ENCODE data around the gene POLR3F.
"Not testable (repeated sequence)": the region's sequence is repeated elsewhere in the genome, so short reads cannot be mapped to it uniquely, and the experiment has no call there.

The POLR3F gene

GRCh38 chr20:18506744-18507143 is 39.6 kb downstream of the POLR3F start:
- DNase-seq: no peak

- DNase-seq: peak; percentile 96
These were observed 40.3 kb downstream of the POLR3F start, which contains the start of gene SEC23B for GRCh38 chr20:18507218-18508191. SEC23B (plus strand) TSS chr20:18507940; CDS start chr20:18510836, 2,896 bp downstream.

- DNase-seq: no peak
These were observed 44.4 kb downstream of the POLR3F start for GRCh38 chr20:18511571-18511970.

- DNase-seq: no peak
These were observed 46.0 kb downstream of the POLR3F start for GRCh38 chr20:18513208-18513607.

DNA sequence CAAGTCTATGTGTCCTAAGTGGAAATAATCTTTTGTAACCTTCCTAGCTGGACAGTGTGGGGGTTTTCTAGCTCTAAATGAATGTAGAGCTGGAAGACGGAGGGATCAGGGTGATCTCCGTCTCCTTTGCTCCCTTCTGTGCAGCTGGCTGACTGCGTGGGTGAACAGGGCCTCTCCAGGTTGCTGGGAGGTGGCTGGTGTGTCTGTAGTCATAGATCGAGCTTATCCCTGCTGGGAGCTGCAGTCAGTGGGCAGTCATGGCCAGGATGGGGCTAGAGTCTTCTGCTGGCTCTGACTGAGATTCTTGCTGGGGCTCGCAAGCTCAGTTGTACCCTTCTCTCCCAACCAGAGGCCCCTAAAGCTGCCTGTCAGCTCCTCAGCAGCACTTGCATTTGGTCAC is 46.9 kb downstream of the POLR3F start:
- no peak for DNase-seq

DNA sequence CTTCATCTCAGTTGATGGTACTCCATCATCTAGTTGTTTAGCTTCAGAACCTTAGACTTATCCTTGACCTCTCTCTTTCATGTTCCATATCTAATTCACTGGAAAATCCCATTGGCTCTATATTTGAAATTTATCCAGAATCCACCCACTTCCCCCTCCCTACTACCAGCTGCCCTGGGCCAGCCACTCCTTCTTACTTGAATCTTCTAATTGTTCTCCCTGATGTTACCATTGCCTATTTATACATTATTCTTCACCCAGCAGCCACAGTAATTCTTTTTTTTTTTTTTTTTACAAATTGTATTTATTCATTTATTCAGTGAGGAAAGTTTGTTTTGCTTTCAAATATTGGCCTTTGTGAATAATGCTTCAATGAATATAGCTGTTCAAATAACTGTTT is 48.8 kb downstream of the POLR3F start:
- DNase-seq: no peak

GRCh38 chr20:18522066-18522465 is 54.9 kb downstream of the POLR3F start:
- DNase-seq: peak; percentile 8

- DNase-seq: no peak
These were observed 55.9 kb downstream of the POLR3F start for GRCh38 chr20:18523066-18523465.

DNA sequence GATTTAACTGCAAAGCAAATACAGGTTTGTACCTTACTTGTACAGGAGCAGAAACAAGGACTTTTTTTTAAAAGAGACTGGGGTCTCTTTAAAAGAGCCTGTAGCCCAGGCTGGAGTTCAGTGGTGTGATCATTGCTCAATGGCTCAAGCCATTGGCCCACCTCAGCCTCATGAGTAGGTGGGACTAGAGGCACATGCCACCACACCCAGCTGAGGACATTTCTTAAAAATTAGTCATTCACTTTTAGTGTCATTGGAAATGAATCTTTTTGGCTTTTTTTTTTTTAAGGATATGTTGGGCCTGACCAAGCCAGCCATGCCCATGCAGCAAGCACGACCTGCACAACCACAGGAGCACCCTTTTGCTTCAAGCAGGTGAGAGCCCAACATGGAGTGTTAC is 57.5 kb downstream of the POLR3F start:
- peak; percentile 21 for DNase-seq

DNA sequence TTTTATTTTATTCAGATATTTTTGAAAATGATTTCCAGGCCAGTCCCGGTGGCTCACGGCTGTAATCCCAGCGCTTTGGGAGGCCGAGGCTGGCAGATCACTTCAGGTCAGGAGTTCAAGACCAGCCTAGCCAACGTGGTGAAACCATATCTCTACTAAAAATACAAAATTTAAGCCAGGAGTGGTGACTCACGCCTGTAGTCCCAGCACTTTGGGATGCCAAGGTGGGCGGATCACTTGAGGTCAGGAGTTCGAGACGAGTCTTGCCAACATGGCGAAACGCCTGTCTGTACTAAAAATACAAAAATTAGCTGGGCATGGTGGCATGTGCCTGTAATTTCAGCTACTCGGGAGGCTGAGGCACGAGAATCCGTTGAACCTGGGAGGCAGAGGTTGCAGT is 59.6 kb downstream of the POLR3F start:
- not testable (repeated sequence) for DNase-seq

GRCh38 chr20:18527339-18527738 is 60.1 kb downstream of the POLR3F start:
- no peak for DNase-seq

GRCh38 chr20:18527836-18528235 is 60.6 kb downstream of the POLR3F start:
- peak; percentile 10 for DNase-seq

GRCh38 chr20:18529041-18529440 is 61.9 kb downstream of the POLR3F start:
- no peak for DNase-seq

GRCh38 chr20:18532626-18533025 is 65.4 kb downstream of the POLR3F start:
- DNase-seq: no peak

- DNase-seq: no peak
These were observed 66.3 kb downstream of the POLR3F start for GRCh38 chr20:18533491-18533890.

DNA sequence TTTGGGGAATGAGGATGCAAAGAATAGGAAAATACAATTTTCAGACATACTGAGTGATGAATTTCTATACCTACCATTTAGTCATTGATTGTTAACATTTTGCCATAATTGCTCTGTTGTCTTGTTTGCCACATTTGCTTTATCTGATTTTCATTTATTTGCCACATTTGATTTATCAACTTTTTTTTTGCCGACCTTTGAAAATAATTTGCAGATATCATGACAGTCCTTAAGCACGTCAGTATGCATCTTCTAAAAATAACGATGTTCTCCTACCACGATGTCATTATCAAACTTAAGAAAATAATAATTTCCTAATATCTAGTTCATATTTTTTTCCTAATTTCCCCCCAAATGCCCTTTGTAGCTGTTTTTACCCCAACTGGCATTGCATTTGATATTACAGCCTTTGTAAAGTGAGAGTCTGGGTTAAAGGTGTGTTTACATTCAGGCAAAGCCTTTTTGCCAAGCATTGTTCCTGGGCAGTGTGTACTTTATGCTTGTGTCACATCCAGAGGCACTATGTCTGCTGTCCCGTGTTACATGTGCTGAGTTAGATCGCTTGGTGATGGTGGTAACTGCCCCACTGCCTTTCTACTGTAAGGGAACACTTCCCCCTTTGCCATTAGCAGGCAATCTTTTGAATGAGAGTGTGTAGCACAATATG is 66.9 kb downstream of the POLR3F start:
- no peak for DNase-seq
